ENCODE data around the gene PRKAG2.

The PRKAG2 gene

DNA sequence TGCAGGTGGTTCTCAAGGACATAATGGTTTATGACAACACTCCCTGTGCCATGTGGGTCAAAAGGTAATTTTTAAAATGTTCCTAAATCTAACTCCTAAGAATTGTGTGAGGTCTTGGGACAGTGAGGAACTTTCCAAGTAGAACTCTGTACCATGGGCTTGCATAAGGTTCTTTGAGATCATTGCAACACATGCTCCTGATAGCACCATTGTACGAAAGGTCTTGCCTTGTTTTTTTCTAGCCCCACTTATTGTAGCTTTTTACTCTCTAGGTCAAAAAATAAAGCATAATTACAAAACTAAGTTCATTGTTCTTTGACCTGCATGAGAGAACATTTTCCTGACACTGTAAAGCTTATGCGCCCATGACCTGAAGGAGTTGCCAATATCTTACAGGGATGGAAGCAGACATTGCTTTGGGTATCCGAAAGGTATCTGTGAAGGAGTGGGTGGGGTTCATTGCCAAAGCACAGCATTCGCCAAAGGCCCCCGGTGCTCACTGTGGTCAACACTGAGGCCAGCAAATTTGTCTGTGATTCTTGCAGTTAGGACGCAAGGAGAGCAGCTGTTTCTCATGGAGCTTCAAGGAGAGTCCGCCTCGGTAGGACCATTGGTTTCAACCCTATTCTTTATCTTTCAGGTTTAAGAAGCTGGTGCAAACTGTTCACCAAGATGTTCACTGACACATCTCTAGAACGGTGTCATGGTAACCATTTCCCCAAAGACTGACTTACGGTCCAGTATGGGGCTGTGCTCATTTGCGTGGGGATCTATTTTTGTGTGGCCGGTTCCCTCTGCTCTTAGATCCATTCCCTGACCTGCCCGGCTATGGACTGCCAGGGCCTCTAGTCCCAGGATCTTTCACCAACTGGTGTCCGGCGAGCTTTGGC is 7.6 kb upstream of the PRKAG2 start:
- H3K4me1 ChIP-seq (ENCODE audit: insufficient read depth, low read length, poor library complexity, severe bottlenecking): no peaks in the 10 kb centered on the region
- H2AFZ ChIP-seq (ENCODE audit: low read length): no peak overlapping the region
- no peaks in the 10 kb centered on the region for H3K36me3 ChIP-seq (ENCODE audit: insufficient read depth, low read length)
- no peak overlapping the region for H3K4me3 ChIP-seq (ENCODE audit: low read length, poor library complexity, severe bottlenecking)
- no peaks in the 10 kb centered on the region for H4K20me1 ChIP-seq (ENCODE audit: insufficient read depth, low read length, poor library complexity, severe bottlenecking)
- peaks cover 17% of the 10 kb centered on the region for H3K27me3 ChIP-seq (ENCODE audit: insufficient read depth, low read length, poor library complexity, severe bottlenecking)
- no peak overlapping the region for H3K4me2 ChIP-seq (ENCODE audit: low read depth, low read length, poor library complexity, severe bottlenecking)
- TF ChIP-seq, protein P1, sequence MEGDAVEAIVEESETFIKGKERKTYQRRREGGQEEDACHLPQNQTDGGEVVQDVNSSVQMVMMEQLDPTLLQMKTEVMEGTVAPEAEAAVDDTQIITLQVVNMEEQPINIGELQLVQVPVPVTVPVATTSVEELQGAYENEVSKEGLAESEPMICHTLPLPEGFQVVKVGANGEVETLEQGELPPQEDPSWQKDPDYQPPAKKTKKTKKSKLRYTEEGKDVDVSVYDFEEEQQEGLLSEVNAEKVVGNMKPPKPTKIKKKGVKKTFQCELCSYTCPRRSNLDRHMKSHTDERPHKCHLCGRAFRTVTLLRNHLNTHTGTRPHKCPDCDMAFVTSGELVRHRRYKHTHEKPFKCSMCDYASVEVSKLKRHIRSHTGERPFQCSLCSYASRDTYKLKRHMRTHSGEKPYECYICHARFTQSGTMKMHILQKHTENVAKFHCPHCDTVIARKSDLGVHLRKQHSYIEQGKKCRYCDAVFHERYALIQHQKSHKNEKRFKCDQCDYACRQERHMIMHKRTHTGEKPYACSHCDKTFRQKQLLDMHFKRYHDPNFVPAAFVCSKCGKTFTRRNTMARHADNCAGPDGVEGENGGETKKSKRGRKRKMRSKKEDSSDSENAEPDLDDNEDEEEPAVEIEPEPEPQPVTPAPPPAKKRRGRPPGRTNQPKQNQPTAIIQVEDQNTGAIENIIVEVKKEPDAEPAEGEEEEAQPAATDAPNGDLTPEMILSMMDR (conservative IDR thresholded peaks at IDR 0.05; ENCODE audit: low read length): no peak
- TF ChIP-seq EZH2phosphoT487 (IDR thresholded peaks at IDR 0.05; ENCODE audit: borderline replicate concordance): no peak
- H3K9me3 ChIP-seq (ENCODE audit: insufficient read depth, low read depth, low read length): no peaks in the 10 kb centered on the region
- H3K9ac ChIP-seq (ENCODE audit: low read depth, low read length, poor library complexity, severe bottlenecking): no peak overlapping the region
- no peaks in the 10 kb centered on the region for H3K79me2 ChIP-seq (ENCODE audit: insufficient read depth, low read length)
- no peaks in the 10 kb centered on the region for H3K9me2 ChIP-seq (replicated peaks; ENCODE audit: low read depth, low read length)
- H3F3A ChIP-seq (ENCODE audit: low read depth): no peaks in the 10 kb centered on the region

DNA sequence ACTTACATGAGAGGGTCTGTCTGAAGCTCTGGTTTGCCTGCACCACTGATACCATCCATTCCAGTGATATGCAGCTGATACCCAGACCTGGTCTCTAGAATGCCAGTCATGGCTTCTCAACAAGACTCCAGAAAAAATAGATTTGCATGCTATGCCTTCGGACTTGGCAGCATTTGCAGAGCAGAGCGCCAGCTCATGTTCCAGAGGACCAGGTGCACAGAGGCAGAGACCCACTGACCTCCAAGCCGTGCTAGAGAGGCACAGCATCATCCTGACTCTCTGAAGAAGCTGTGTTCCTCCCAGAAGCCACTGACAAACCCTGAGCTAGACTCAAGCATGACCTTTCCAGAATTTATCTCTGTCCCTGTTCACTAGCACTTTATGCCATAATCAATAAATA is 6.9 kb upstream of the PRKAG2 start:
- Histone ChIP-seq H3F3A (ENCODE audit: low read depth) (no peaks in the 10 kb centered on the region), H3K4me3 (ENCODE audit: low read length, poor library complexity, severe bottlenecking) (no peak overlapping the region), H3K9me3 (ENCODE audit: insufficient read depth, low read depth, low read length) (no peaks in the 10 kb centered on the region), H3K9me2 (replicated peaks; ENCODE audit: low read depth, low read length) (no peaks in the 10 kb centered on the region), H3K36me3 (ENCODE audit: insufficient read depth, low read length) (no peaks in the 10 kb centered on the region), H3K4me2 (ENCODE audit: low read depth, low read length, poor library complexity, severe bottlenecking) (no peak overlapping the region), H3K9ac (ENCODE audit: low read depth, low read length, poor library complexity, severe bottlenecking) (no peak overlapping the region), H3K27me3 (ENCODE audit: insufficient read depth, low read length, poor library complexity, severe bottlenecking) (peaks cover 17% of the 10 kb centered on the region), H2AFZ (ENCODE audit: low read length) (no peak overlapping the region), H3K4me1 (ENCODE audit: insufficient read depth, low read length, poor library complexity, severe bottlenecking) (no peaks in the 10 kb centered on the region), H3K79me2 (ENCODE audit: insufficient read depth, low read length) (no peaks in the 10 kb centered on the region), H4K20me1 (ENCODE audit: insufficient read depth, low read length, poor library complexity, severe bottlenecking) (no peaks in the 10 kb centered on the region)
- TF ChIP-seq EZH2phosphoT487 (IDR thresholded peaks at IDR 0.05; ENCODE audit: borderline replicate concordance): no peak
- TF ChIP-seq, protein P1 (conservative IDR thresholded peaks at IDR 0.05; ENCODE audit: low read length): no peak

DNA sequence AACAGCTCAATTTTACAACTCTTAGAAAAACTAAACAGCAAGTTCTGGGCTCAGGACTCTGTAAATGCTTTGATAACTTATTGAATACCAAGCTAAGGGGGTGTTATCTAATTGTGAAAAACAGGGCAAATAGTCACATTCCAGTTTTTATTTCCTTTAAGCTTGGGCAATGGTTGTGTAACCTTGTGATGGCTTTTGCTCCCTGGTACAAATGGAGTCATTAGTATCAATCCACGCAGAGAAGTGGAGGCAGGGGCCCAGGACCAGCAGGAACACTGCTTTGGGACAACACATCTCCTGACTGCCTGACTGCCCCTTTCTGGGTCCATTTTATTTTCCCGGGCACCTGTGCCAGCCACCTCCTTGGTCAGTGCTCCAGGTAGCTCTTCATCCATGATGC is 5.8 kb upstream of the PRKAG2 start:
- Histone ChIP-seq H3K4me3 (ENCODE audit: low read length, poor library complexity, severe bottlenecking) (no peak overlapping the region), H3K9ac (ENCODE audit: low read depth, low read length, poor library complexity, severe bottlenecking) (no peak overlapping the region), H3K4me1 (ENCODE audit: insufficient read depth, low read length, poor library complexity, severe bottlenecking) (peaks cover 7% of the 10 kb centered on the region), H4K20me1 (ENCODE audit: insufficient read depth, low read length, poor library complexity, severe bottlenecking) (no peaks in the 10 kb centered on the region), H3K9me2 (replicated peaks; ENCODE audit: low read depth, low read length) (no peaks in the 10 kb centered on the region), H3K4me2 (ENCODE audit: low read depth, low read length, poor library complexity, severe bottlenecking) (no peak overlapping the region), H3F3A (ENCODE audit: low read depth) (peaks cover 3% of the 10 kb centered on the region; the same call in 1 of the 2 replicates), H3K36me3 (ENCODE audit: insufficient read depth, low read length) (no peaks in the 10 kb centered on the region), H2AFZ (ENCODE audit: low read length) (no peak overlapping the region), H3K79me2 (ENCODE audit: insufficient read depth, low read length) (no peaks in the 10 kb centered on the region), H3K27me3 (ENCODE audit: insufficient read depth, low read length, poor library complexity, severe bottlenecking) (peaks cover 17% of the 10 kb centered on the region), H3K9me3 (ENCODE audit: insufficient read depth, low read depth, low read length) (no peaks in the 10 kb centered on the region)
- TF ChIP-seq, protein P1 (conservative IDR thresholded peaks at IDR 0.05; ENCODE audit: low read length): no peak
- no peak for TF ChIP-seq EZH2phosphoT487 (IDR thresholded peaks at IDR 0.05; ENCODE audit: borderline replicate concordance)
